H9 (cell line): Measurements from ENCODE around the gene NDC1. TPM values are rescaled to one million over a fixed set of nuclear protein-coding genes. Genes with fewer than 3 reads are reported as not detected.

ENCODE experiments used
- DNase-seq: peaks from one replicate; pipeline ENCODE4 v3.0.0-alpha.2; 2017
- H2AFZ ChIP-seq: one replicate; pipeline ENCODE4 v1.6.1; 2013; ENCODE audit warnings: mild to moderate bottlenecking, low read length, control low read depth, moderate library complexity
- H2AK5ac ChIP-seq: 2 replicates; pipeline ENCODE4 v1.6.1; 2013; ENCODE audit warnings: low read length, control low read depth, mixed read lengths; ENCODE audit not compliant: insufficient read length
- H2BK120ac ChIP-seq: one replicate; pipeline ENCODE4 v1.6.1; 2013; ENCODE audit warnings: low read depth, mild to moderate bottlenecking, low read length, control low read depth, inconsistent platforms; ENCODE audit not compliant: poor library complexity, severe bottlenecking
- H2BK12ac ChIP-seq: 2 replicates; pipeline ENCODE4 v1.6.1; 2013; ENCODE audit warnings: low read length, control low read depth, mixed read lengths, low read depth; ENCODE audit not compliant: insufficient read length
- H2BK15ac ChIP-seq: 2 replicates; pipeline ENCODE4 v1.6.1; 2013; ENCODE audit warnings: low read depth, low read length, control low read depth
- H2BK20ac ChIP-seq: one replicate; pipeline ENCODE4 v1.6.1; 2013; ENCODE audit warnings: low read depth, mild to moderate bottlenecking, low read length, control low read depth, inconsistent platforms; ENCODE audit not compliant: poor library complexity, severe bottlenecking
- H2BK5ac ChIP-seq: 2 replicates; pipeline ENCODE4 v1.6.1; 2013; ENCODE audit warnings: low read length, control low read depth, mixed read lengths; ENCODE audit not compliant: insufficient read length
- H3K14ac ChIP-seq: 2 replicates; pipeline ENCODE4 v1.6.1; 2013; ENCODE audit warnings: low read length, control low read depth; ENCODE audit not compliant: insufficient read depth
- H3K18ac ChIP-seq: 2 replicates; pipeline ENCODE4 v1.6.1; 2013; ENCODE audit warnings: low read depth, mild to moderate bottlenecking, mixed read lengths, low read length, control low read depth; ENCODE audit not compliant: insufficient read length
- H3K23ac ChIP-seq: 2 replicates; pipeline ENCODE4 v1.6.1; 2013; ENCODE audit warnings: low read length, control low read depth, mixed read lengths, low read depth; ENCODE audit not compliant: insufficient read length
- H3K23me2 ChIP-seq: 2 replicates; pipeline ENCODE4 v1.6.1; 2013; ENCODE audit warnings: low read depth, mild to moderate bottlenecking, mixed read lengths, low read length, control low read depth; ENCODE audit not compliant: insufficient read length, poor library complexity, severe bottlenecking
- H3K27ac ChIP-seq: 2 replicates; pipeline ENCODE4 v1.5.1; 2013; ENCODE audit warnings: low read length, control low read depth, mixed read lengths, low read depth; ENCODE audit not compliant: insufficient read length
- H3K27me3 ChIP-seq: 2 replicates; pipeline ENCODE4 v1.6.1; 2013; ENCODE audit warnings: low read length, control low read depth, inconsistent platforms; ENCODE audit not compliant: insufficient read depth
- H3K4ac ChIP-seq: 2 replicates; pipeline ENCODE4 v1.6.1; 2013; ENCODE audit warnings: low read depth, mild to moderate bottlenecking, control low read depth, inconsistent platforms, low read length, moderate library complexity
- H3K4me1 ChIP-seq: 2 replicates; pipeline ENCODE4 v1.6.1; 2013; ENCODE audit warnings: low read length, control low read depth, inconsistent platforms; ENCODE audit not compliant: insufficient read depth
- H3K4me2 ChIP-seq: 2 replicates; pipeline ENCODE4 v1.6.1; 2013; ENCODE audit warnings: low read length, control low read depth, mixed read lengths; ENCODE audit not compliant: insufficient read length, insufficient read depth
- H3K56ac ChIP-seq: 2 replicates; pipeline ENCODE4 v1.6.1; 2013; ENCODE audit warnings: low read depth, mild to moderate bottlenecking, mixed read lengths, low read length, control low read depth; ENCODE audit not compliant: insufficient read length
- H3K79me1 ChIP-seq: 2 replicates; pipeline ENCODE4 v1.6.1; 2013; ENCODE audit warnings: low read depth, mild to moderate bottlenecking, moderate library complexity, low read length, control low read depth, inconsistent platforms; ENCODE audit not compliant: insufficient read depth, poor library complexity, severe bottlenecking
- H3K79me2 ChIP-seq: 2 replicates; pipeline ENCODE4 v1.6.1; 2013; ENCODE audit warnings: low read length, control low read depth, inconsistent platforms; ENCODE audit not compliant: insufficient read depth
- H3K9ac ChIP-seq: 2 replicates; pipeline ENCODE4 v1.6.1; 2013; ENCODE audit warnings: low read length, control low read depth, mixed read lengths; ENCODE audit not compliant: insufficient read length; ENCODE audit errors: extremely low read depth
- H3K9me3 ChIP-seq: one replicate; pipeline ENCODE4 v1.6.1; 2013; ENCODE audit warnings: low read depth, low read length, inconsistent platforms; ENCODE audit not compliant: control insufficient read depth
- H3T11ph ChIP-seq: one replicate; pipeline ENCODE4 v1.6.1; 2013; ENCODE audit warnings: mild to moderate bottlenecking, low read length, control low read depth, inconsistent platforms
- H4K20me1 ChIP-seq: one replicate; pipeline ENCODE4 v1.6.1; 2013; ENCODE audit not compliant: control insufficient read depth, insufficient read length, insufficient read depth
- H4K5ac ChIP-seq: 2 replicates; pipeline ENCODE4 v1.6.1; 2013; ENCODE audit warnings: low read depth, mild to moderate bottlenecking, mixed read lengths, low read length, control low read depth; ENCODE audit not compliant: insufficient read length
- H4K8ac ChIP-seq: replicated peaks from 2 replicates; pipeline ENCODE4 v1.6.1; 2013; ENCODE audit warnings: low read length, control low read depth, mixed read lengths, low read depth; ENCODE audit not compliant: insufficient read length
- H4K91ac ChIP-seq: 2 replicates; pipeline ENCODE4 v1.6.1; 2013; ENCODE audit warnings: low read depth, mild to moderate bottlenecking, moderate library complexity, mixed read lengths, low read length, control low read depth; ENCODE audit not compliant: insufficient read length
- H3K27ac Mint-ChIP-seq, 3 experiments: 2 replicates in 2 of 3; 3 replicates in 1 of 3; pipeline ENCODE4 v1.8.0; 2020 to 2021; ENCODE audit warnings: mixed read lengths in 3 of 3, mild to moderate bottlenecking in 1 of 3, moderate library complexity in 1 of 3
- H3K27me3 Mint-ChIP-seq: 2 replicates; pipeline ENCODE4 v1.8.0; 2021; ENCODE audit warnings: low read depth, mild to moderate bottlenecking, moderate library complexity, mixed read lengths
- H3K36me3 Mint-ChIP-seq, 3 experiments: 2 replicates in 2 of 3; 3 replicates in 1 of 3; pipeline ENCODE4 v1.8.0; 2020 to 2021; ENCODE audit warnings: low read depth in 3 of 3, mixed read lengths in 3 of 3; ENCODE audit not compliant: insufficient read depth in 1 of 3
- H3K4me1 Mint-ChIP-seq, 2 experiments: 2 replicates each; pipeline ENCODE4 v1.8.0; 2020; ENCODE audit warnings: mixed read lengths in 2 of 2
- H3K4me3 Mint-ChIP-seq, 2 experiments: 2 replicates in 1 of 2; 3 replicates in 1 of 2; pipeline ENCODE4 v1.8.0; 2020 to 2021; ENCODE audit warnings: mild to moderate bottlenecking in 2 of 2, mixed read lengths in 2 of 2, moderate library complexity in 1 of 2
- H3K9me3 Mint-ChIP-seq, 2 experiments: 2 replicates in 1 of 2; 3 replicates in 1 of 2; pipeline ENCODE4 v1.8.0; 2020; ENCODE audit warnings: mild to moderate bottlenecking in 2 of 2, mixed read lengths in 2 of 2, moderate library complexity in 1 of 2
- WGBS: extraction: QIAGEN DNeasy Blood & Tissue Kit; methylation state at CpG from one replicate; pipeline ENCODE4 v1.1.7; 2013; ENCODE audit warnings: missing lambda C conversion rate, low lambda C conversion rate, mixed read lengths; ENCODE audit not compliant: insufficient read length; ENCODE audit errors: extremely low coverage; 5-methylcytosine and 5-hydroxymethylcytosine counted together
- total RNA-seq: library from RNA; stranded (reverse); gene quantifications from 2 replicates; pipeline ENCODE4 v1.2.1, GENCODE V29; 2021
- TF ChIP-seq, protein P1 (sequence below): fragments of 200-600 bp; sonication (generic); conservative IDR thresholded peaks from 3 replicates; pipeline ENCODE4 v1.8.0; 2021; ENCODE audit warnings: antibody characterized with exemption, mild to moderate bottlenecking

The NDC1 gene
- total RNA-seq, 1 experiment from 2014 or later, result 49.3 TPM

DNA sequence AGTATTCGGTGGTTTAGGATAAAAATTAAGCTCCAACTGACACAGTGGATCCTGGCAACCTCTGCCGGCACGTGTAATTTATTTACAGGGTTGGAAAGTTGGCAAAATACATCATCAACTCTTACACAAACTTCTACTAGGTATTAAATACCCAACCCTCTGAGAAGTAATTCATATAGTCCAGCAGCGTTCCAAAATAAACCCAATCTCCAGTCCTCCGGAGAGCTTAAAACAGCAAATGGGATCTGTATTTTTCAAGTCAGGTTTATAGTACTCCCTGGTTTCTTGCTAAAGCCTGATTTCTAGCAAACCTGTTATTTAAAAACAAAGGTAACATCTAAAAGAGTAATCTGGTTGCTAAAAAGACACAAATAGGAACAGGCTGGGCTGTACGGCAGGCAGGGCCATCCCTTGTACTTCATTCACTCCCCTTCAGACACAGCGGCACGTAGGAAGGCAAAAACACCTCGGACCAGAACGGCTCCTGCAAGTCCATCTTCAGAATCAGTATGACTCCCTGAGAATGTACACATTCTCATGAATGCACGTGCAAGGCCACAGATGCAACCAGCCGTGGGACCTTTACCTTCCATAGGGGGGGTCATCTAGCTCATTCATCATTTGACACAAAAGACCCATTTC, 107.8 kb downstream of the NDC1 start:
- no peak overlapping the region for H3K14ac ChIP-seq
- DNase-seq, result no peak
- H2BK15ac ChIP-seq, result no peak overlapping the region
- no peak overlapping the region for H4K5ac ChIP-seq
- H3K9me3 Mint-ChIP-seq, result no peaks in the 10 kb centered on the region
- H3K4me2 ChIP-seq, result no peak overlapping the region
- H4K8ac ChIP-seq, result no peak overlapping the region
- H3K27ac Mint-ChIP-seq, result no peak overlapping the region; a peak in 1 of 7 replicates
- H3K23me2 ChIP-seq, result no peaks in the 10 kb centered on the region
- no peak overlapping the region for H2AK5ac ChIP-seq
- no peak overlapping the region for H3K27ac ChIP-seq
- H3K4me3 Mint-ChIP-seq, result no peak overlapping the region
- no peak overlapping the region for H3K18ac ChIP-seq
- no peak overlapping the region for H2BK20ac ChIP-seq
- H2BK12ac ChIP-seq, result no peak overlapping the region
- H4K20me1 ChIP-seq, result no peaks in the 10 kb centered on the region
- H3K79me2 ChIP-seq, result no peaks in the 10 kb centered on the region
- H3K27me3 ChIP-seq, result no peaks in the 10 kb centered on the region; the same call in none of the 2 replicates
- no peaks in the 10 kb centered on the region for H3K9me3 ChIP-seq
- peaks cover 48% of the 10 kb centered on the region for H3K27me3 Mint-ChIP-seq
- H3K56ac ChIP-seq, result no peak overlapping the region
- no peaks in the 10 kb centered on the region for H3K79me1 ChIP-seq
- TF ChIP-seq, protein P1, sequence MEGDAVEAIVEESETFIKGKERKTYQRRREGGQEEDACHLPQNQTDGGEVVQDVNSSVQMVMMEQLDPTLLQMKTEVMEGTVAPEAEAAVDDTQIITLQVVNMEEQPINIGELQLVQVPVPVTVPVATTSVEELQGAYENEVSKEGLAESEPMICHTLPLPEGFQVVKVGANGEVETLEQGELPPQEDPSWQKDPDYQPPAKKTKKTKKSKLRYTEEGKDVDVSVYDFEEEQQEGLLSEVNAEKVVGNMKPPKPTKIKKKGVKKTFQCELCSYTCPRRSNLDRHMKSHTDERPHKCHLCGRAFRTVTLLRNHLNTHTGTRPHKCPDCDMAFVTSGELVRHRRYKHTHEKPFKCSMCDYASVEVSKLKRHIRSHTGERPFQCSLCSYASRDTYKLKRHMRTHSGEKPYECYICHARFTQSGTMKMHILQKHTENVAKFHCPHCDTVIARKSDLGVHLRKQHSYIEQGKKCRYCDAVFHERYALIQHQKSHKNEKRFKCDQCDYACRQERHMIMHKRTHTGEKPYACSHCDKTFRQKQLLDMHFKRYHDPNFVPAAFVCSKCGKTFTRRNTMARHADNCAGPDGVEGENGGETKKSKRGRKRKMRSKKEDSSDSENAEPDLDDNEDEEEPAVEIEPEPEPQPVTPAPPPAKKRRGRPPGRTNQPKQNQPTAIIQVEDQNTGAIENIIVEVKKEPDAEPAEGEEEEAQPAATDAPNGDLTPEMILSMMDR, result no peak
- H4K91ac ChIP-seq, result no peak overlapping the region
- H3K4me1 Mint-ChIP-seq, result peaks cover 7 to 16% of the 10 kb centered on the region in 2 experiments
- no peak overlapping the region for H2BK5ac ChIP-seq
- H3K23ac ChIP-seq, result no peak overlapping the region
- no CpG with 5 or more reads among the region's 12 CpGs for WGBS
- H2AFZ ChIP-seq, result no peak overlapping the region
- H3K4ac ChIP-seq, result no peak overlapping the region
- H3K4me1 ChIP-seq, result no peaks in the 10 kb centered on the region
- H3T11ph ChIP-seq, result no peak overlapping the region
- no peak overlapping the region for H2BK120ac ChIP-seq
- no peak overlapping the region for H3K9ac ChIP-seq
- H3K36me3 Mint-ChIP-seq, result no peaks in the 10 kb centered on the region
